HG03520 (cell line): ENCODE data around the gene CAMK1D.

ENCODE experiments used
- ATAC-seq: cut with Tn5 transposase; IDR thresholded peaks from one replicate; pipeline ENCODE4 v1.9.1; 2021; ENCODE audit warnings: mild to moderate bottlenecking, moderate library complexity; ENCODE audit not compliant: unreplicated experiment

Gene CAMK1D

GRCh38 chr10:12872577-12872976 lies 523.2 kb downstream of the CAMK1D start:
- ATAC-seq = no peak

GRCh38 chr10:12873172-12873571 lies 523.8 kb downstream of the CAMK1D start:
- no peak for ATAC-seq

- no peak for ATAC-seq
These were observed 525.2 kb downstream of the CAMK1D start for GRCh38 chr10:12874501-12874900.

- no peak for ATAC-seq
These were observed 525.8 kb downstream of the CAMK1D start for GRCh38 chr10:12875100-12875499.

GRCh38 chr10:12876266-12876665 lies 526.9 kb downstream of the CAMK1D start:
- no peak for ATAC-seq

- ATAC-seq = no peak
These were observed 527.8 kb downstream of the CAMK1D start for GRCh38 chr10:12877150-12877549.

GRCh38 chr10:12880423-12880822 lies 531.1 kb downstream of the CAMK1D start:
- no peak for ATAC-seq

GRCh38 chr10:12884851-12885250 lies 535.5 kb downstream of the CAMK1D start:
- no peak for ATAC-seq
